Upper lobe of left lung (tissue), 4 donors: ENCODE data around the gene TMEM107.

Experiments
- EP300 ChIP-seq, 4 donors: sonication (generic); formaldehyde crosslinking; IDR thresholded peaks; one replicate each; pipeline ENCODE4 v1.5.1; 2017; ENCODE audit warnings: antibody characterized with exemption in 4 of 4, control low read depth in 2 of 4
- POLR2A ChIP-seq, 4 donors: fragments of 450-650 bp; IDR thresholded peaks; one replicate each; pipeline ENCODE4 v1.5.1; 2016 to 2017; ENCODE audit warnings: antibody characterized with exemption in 4 of 4, mild to moderate bottlenecking in 2 of 4
- POLR2AphosphoS5 ChIP-seq, 2 donors: sonication (generic); formaldehyde crosslinking; IDR thresholded peaks; one replicate each; pipeline ENCODE4 v1.5.1; 2017; ENCODE audit warnings: antibody characterized with exemption in 2 of 2
- TF ChIP-seq, protein P1 (sequence below), 6 experiments: fragments of 450-650 bp in 4 of 6; fragments of 200-600 bp in 2 of 6; sonication (generic) in 2 of 6; IDR thresholded peaks; one replicate each; pipeline ENCODE4 v1.5.1; 2016 to 2019; ENCODE audit warnings: antibody characterized with exemption in 6 of 6

DNA sequence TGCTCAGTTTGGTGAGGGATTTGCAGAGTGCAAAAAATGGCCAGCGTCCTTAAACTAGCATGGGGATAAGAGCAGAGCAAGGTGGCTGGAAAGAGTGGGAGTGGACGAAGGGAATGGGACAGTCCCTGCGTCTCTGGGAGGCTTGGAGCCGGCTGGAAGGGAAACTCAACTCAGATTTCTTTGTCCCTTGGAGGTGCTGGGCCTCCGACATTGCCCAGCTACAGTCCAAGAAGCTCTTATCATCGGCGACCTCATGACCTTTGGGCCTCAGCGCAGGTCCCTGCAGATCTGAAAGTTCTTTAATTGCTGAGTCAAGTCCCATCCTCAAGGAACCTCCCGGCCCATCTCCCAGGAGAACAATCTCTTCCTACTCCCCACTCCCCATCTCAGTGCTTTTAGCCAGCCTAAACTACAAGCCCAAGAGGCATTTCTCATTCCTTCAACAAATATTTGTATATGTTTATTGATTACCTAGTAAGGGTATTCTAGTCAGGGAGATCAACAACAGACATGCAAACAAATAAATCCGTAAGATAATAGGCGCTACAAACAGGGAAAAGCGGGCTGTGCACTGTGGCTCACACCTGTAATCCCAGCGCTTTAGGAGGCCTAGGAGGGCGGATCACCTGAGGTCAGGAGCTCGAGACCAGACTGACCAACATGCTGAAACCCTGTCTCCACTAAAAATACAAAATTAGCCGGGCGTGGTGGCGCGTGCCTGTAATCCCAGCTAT lies 985 bp upstream of the TMEM107 start:
- TF ChIP-seq, protein P1, sequence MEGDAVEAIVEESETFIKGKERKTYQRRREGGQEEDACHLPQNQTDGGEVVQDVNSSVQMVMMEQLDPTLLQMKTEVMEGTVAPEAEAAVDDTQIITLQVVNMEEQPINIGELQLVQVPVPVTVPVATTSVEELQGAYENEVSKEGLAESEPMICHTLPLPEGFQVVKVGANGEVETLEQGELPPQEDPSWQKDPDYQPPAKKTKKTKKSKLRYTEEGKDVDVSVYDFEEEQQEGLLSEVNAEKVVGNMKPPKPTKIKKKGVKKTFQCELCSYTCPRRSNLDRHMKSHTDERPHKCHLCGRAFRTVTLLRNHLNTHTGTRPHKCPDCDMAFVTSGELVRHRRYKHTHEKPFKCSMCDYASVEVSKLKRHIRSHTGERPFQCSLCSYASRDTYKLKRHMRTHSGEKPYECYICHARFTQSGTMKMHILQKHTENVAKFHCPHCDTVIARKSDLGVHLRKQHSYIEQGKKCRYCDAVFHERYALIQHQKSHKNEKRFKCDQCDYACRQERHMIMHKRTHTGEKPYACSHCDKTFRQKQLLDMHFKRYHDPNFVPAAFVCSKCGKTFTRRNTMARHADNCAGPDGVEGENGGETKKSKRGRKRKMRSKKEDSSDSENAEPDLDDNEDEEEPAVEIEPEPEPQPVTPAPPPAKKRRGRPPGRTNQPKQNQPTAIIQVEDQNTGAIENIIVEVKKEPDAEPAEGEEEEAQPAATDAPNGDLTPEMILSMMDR (IDR thresholded peaks at IDR 0.05): no peak
- TF ChIP-seq EP300 (IDR thresholded peaks at IDR 0.05) (no peak), POLR2A (IDR thresholded peaks at IDR 0.05) (no peak), POLR2AphosphoS5 (IDR thresholded peaks at IDR 0.05) (no peak)
